Lower leg skin (tissue), 3 donors: ENCODE results near the gene TAF11L9.
"Not testable (repeated sequence)": the region's sequence is repeated elsewhere in the genome, so short reads cannot be mapped to it uniquely, and the experiment has no call there.

Experiments used
- CTCF ChIP-seq, 3 donors: fragments of 450-650 bp; IDR thresholded peaks; one replicate each; pipeline ENCODE4 v1.5.1; 2016; ENCODE audit warnings: antibody characterized with exemption in 3 of 3, mild to moderate bottlenecking in 3 of 3, moderate library complexity in 2 of 3
- POLR2A ChIP-seq, 2 donors: fragments of 450-650 bp; IDR thresholded peaks; one replicate each; pipeline ENCODE4 v1.6.1; 2016 to 2017; ENCODE audit warnings: antibody characterized with exemption in 2 of 2, mild to moderate bottlenecking in 1 of 2, moderate library complexity in 1 of 2

DNA sequence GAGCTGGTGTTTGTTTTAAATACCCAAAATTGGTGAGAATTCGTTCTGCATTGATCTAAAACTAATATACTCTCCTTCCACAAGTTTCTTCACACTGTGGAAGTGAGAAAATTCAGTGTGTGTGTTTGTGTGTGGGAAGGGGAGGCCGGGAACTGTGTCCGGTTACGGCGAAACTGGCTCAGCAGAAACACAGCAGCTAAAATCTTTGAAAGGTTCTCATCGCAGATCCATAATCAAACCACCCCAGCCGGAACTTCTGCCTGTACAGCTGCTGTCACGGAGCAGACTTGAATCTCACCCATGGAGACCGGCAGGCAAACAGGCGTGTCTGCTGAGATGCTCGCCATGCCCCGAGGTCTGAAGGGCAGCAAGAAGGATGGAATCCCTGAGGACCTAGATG, 37.6 kb upstream of the TAF11L9 start, which contains the start of gene TAF11L13:
- TF ChIP-seq CTCF, POLR2A (IDR thresholded peaks at IDR 0.05): not testable (repeated sequence)
